HG02571 (cell line): ENCODE measurements around the gene C19orf12.

ENCODE experiments used
- ATAC-seq: cut with Tn5 transposase; IDR thresholded peaks from one replicate; pipeline ENCODE4 v1.9.1; 2021; ENCODE audit warnings: mild to moderate bottlenecking, moderate library complexity; ENCODE audit not compliant: unreplicated experiment

Gene C19orf12

GRCh38 chr19:29664753-29665214, 50.3 kb downstream of the C19orf12 start:
- no peak for ATAC-seq

- no peak for ATAC-seq
Measured at GRCh38 chr19:29663861-29664752, 51.0 kb downstream of the C19orf12 start.

- ATAC-seq: no peak
Measured at GRCh38 chr19:29662604-29663404, 52.3 kb downstream of the C19orf12 start.

GRCh38 chr19:29662278-29662603, 52.8 kb downstream of the C19orf12 start:
- no peak for ATAC-seq

DNA sequence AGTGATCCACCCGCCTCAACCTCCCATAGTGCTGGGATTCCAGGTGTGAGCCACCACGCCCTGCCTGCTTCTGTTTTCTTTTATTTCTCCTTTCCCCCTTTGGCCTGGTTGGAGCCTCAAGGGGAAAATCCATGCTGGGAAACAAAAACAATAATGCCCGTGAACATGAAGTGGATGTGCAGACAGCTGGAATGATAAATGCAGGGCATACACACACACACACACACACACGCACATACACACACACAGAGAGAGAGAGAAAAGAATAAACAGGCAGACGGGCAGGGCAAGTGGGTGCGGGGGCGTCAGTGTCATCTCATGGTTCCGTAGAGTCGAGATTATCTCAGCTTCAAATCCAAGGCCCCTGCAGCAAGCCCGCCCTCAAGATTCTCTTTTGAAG, 54.2 kb downstream of the C19orf12 start:
- no peak for ATAC-seq

GRCh38 chr19:29658221-29658991, 56.7 kb downstream of the C19orf12 start:
- ATAC-seq: no peak

- no peak for ATAC-seq
Measured at GRCh38 chr19:29655648-29656335, 59.3 kb downstream of the C19orf12 start.

DNA sequence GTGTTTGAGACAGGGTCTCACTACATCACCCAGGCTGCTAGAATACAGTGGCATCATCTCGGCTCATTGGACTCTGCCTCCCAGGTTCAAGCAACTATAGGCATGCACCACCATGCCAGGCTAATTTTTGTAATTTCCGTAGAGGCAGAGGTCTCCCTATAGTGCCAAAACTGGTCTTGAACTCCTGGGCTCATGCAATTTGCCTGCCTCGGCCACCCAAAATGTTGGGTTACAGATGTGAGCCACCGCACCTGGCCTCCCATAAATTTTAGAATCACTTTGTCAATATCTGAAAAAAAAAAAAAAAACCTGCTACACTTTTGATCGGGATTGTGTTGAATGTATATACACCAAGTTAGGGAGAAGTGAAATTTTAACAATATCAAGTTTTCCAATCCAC, 61.7 kb downstream of the C19orf12 start:
- no peak for ATAC-seq

DNA sequence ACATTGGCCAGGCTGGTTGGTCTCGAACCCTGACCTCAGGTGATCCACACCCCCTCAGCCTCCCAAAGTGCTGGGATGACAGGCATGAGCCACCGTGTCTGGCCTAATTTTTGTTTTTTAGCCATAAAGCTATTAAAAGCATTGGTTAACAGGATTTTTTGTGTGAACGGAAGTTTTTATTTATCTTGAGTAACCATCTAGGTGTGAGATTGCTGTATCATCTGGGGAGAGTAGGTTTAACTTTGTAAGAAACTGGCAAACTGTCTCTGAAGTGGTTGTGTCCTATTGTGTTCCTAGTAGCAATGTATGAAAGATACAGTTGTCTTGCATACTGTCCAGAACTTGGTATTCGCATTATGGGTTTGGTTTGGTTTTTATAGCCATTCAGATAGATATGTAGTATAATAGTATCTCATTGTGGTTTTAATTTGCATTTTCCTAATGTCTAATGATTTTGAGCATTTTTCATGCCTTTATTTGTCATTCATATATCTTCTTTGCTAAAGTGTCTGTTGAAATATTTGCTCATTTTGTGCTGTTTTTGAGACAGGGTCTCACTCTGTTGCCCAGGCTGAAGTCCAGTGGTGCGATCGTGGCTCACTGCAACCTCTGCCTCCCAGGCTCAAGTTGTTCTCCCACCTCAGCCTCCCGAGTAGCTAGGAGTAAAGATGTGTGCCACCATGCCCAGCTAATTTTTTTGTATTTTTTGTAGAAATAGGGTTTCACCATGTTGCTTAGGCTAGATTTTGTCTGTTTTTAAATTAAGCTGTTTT, 63.3 kb downstream of the C19orf12 start:
- no peak for ATAC-seq

DNA sequence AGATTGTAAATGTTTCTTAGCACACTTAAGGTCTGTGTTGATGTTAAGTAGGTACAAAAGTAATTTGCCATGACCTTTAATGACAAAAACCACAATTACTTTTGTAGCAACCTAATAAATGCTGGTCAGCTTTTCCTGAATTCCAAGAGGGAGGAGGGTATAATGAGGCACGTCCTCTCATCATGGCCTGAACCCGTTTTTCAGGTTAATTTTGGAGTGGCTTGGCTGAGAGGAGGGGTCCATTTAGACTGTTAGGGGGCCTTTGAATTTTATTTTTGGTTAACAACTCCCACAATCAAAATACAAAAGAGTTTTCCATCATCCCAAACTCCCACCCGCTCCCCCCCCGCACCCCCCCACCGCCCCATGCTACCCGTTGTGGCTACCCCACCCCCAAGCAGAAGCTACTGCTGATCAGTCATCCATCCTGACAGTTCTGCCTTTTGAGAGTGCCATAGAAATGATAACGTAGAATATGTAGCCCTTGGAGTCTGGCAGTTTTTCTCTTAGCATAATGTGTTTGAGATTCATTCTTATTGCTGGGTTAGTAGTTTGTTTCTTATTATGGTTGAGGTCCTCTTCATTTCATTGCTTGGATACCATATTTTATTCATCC, 64.2 kb downstream of the C19orf12 start:
- ATAC-seq: no peak
